Neutrophil (primary cell): ENCODE results near the gene ARL4D.

ENCODE experiments used
- H3K27ac ChIP-seq: fragments of 200-600 bp; sonication (generic); 2 replicates; pipeline ENCODE4 v1.5.1; 2016; ENCODE audit warnings: mild to moderate bottlenecking, moderate library complexity
- H3K27me3 ChIP-seq: fragments of 200-600 bp; sonication (generic); 2 replicates; pipeline ENCODE4 v1.6.0; 2016; ENCODE audit warnings: mild to moderate bottlenecking
- H3K36me3 ChIP-seq: fragments of 200-600 bp; sonication (generic); 2 replicates; pipeline ENCODE4 v1.5.1; 2017
- H3K4me1 ChIP-seq, 2 experiments: fragments of 200-600 bp in 1 of 2; sonication (generic) in 1 of 2; 1 replicate in 1 of 2; 2 replicates in 1 of 2; pipeline versions ENCODE4 v1.5.1 to v1.6.1; 2013 to 2016; ENCODE audit warnings: low read depth in 1 of 2, low read length in 1 of 2, mild to moderate bottlenecking in 1 of 2, moderate library complexity in 1 of 2; ENCODE audit not compliant: control insufficient read depth in 1 of 2, insufficient read depth in 1 of 2
- H3K4me3 ChIP-seq, 2 experiments: fragments of 200-600 bp in 1 of 2; sonication (generic) in 1 of 2; 1 replicate in 1 of 2; 2 replicates in 1 of 2; pipeline ENCODE4 v1.5.1; 2013 to 2016; ENCODE audit warnings: low read depth in 1 of 2, low read length in 1 of 2, mild to moderate bottlenecking in 1 of 2, moderate library complexity in 1 of 2
- H3K9me3 ChIP-seq: fragments of 200-600 bp; sonication (generic); 2 replicates; pipeline ENCODE4 v1.5.1; 2016
- CTCF ChIP-seq: fragments of 200-600 bp; sonication (generic); IDR thresholded peaks from 2 replicates; pipeline ENCODE4 v1.5.1; 2016; ENCODE audit warnings: antibody characterized with exemption

ARL4D gene

GRCh38 chr17:43398724-43399595, at the start of gene ARL4D:
Gene ARL4D, plus strand, starts transcription at chr17:43398993. Its CDS starts 740 bp downstream, at chr17:43399733.
- Histone ChIP-seq H3K27me3 (peaks cover 30% of the 10 kb centered on the region), H3K36me3 (no peaks in the 10 kb centered on the region), H3K27ac (no peak within 1 kb of the TSS), H3K4me1 (peaks cover 9 to 12% of the 10 kb centered on the region in 2 experiments), H3K4me3 (peak within 1 kb of the TSS; percentile 63 to 68), H3K9me3 (no peaks in the 10 kb centered on the region)
- peak; percentile 20 for TF ChIP-seq CTCF

GRCh38 chr17:43349142-43349541, 49.7 kb upstream of the ARL4D start:
- TF ChIP-seq CTCF: no peak
- Histone ChIP-seq H3K27ac (no peak overlapping the region), H3K4me3 (no peak overlapping the region), H3K4me1 (no peaks in the 10 kb centered on the region), H3K9me3 (peaks cover 35% of the 10 kb centered on the region), H3K27me3 (no peaks in the 10 kb centered on the region), H3K36me3 (no peaks in the 10 kb centered on the region)

- Histone ChIP-seq H3K27ac (no peak overlapping the region), H3K36me3 (no peaks in the 10 kb centered on the region), H3K4me1 (no peaks in the 10 kb centered on the region), H3K27me3 (no peaks in the 10 kb centered on the region), H3K4me3 (no peak overlapping the region), H3K9me3 (peaks cover 35% of the 10 kb centered on the region)
- no peak for TF ChIP-seq CTCF
These were observed 47.9 kb upstream of the ARL4D start for GRCh38 chr17:43350888-43351361.

GRCh38 chr17:43351691-43352090, 47.1 kb upstream of the ARL4D start:
- Histone ChIP-seq H3K27ac (no peak overlapping the region), H3K4me1 (no peaks in the 10 kb centered on the region), H3K4me3 (no peak overlapping the region), H3K27me3 (no peaks in the 10 kb centered on the region), H3K9me3 (peaks cover 35% of the 10 kb centered on the region), H3K36me3 (no peaks in the 10 kb centered on the region)
- TF ChIP-seq CTCF: no peak

GRCh38 chr17:43352579-43353331, 46.0 kb upstream of the ARL4D start:
- Histone ChIP-seq H3K36me3 (no peaks in the 10 kb centered on the region), H3K27ac (no peak overlapping the region), H3K27me3 (no peaks in the 10 kb centered on the region)

More at GRCh38 chr17:43352579-43353331, 46.0 kb upstream of the ARL4D start:
- Histone ChIP-seq H3K4me1 (no peaks in the 10 kb centered on the region), H3K4me3 (no peak overlapping the region), H3K9me3 (peaks cover 25% of the 10 kb centered on the region)
- no peak for TF ChIP-seq CTCF
